ENCODE data around the gene FBXO46. TPM values are rescaled to one million over a fixed set of nuclear protein-coding genes. Genes with fewer than 3 reads are reported as not detected.

The FBXO46 gene
- total and polyA plus RNA-seq, 2 of the 13 experiments (the other 11 are each of a cell fraction or from before 2014, with no cell fraction given), result 6.2 to 6.4 TPM

DNA sequence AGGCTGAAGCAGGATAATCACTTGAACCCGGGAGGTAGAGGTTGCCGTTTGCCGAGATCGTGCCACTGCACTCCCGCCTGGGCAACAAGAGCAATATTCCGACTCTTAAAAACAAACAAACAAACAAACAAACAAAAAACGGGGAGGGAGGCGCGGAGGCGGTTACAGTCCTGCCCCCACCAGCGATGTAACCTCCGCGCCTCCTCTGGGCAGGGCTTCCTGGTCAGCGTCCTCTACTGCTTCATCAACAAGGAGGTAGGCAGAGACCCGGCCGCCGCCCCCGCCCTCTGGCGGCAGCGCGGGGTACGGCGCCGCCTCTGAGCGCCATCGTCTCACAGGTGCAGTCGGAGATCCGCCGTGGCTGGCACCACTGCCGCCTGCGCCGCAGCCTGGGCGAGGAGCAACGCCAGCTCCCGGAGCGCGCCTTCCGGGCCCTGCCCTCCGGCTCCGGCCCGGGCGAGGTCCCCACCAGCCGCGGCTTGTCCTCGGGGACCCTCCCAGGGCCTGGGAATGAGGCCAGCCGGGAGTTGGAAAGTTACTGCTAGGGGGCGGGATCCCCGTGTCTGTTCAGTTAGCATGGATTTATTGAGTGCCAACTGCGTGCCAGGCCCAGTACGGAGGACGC lies 49.2 kb downstream of the FBXO46 start (continued):
- TF ChIP-seq ZNF572 (CRISPR knock-in tag; IDR thresholded peaks at IDR 0.05), result no peak
- TF ChIP-seq, protein P1, sequence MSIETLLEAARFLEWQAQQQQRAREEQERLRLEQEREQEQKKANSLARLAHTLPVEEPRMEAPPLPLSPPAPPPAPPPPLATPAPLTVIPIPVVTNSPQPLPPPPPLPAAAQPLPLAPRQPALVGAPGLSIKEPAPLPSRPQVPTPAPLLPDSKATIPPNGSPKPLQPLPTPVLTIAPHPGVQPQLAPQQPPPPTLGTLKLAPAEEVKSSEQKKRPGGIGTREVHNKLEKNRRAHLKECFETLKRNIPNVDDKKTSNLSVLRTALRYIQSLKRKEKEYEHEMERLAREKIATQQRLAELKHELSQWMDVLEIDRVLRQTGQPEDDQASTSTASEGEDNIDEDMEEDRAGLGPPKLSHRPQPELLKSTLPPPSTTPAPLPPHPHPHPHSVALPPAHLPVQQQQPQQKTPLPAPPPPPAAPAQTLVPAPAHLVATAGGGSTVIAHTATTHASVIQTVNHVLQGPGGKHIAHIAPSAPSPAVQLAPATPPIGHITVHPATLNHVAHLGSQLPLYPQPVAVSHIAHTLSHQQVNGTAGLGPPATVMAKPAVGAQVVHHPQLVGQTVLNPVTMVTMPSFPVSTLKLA (IDR thresholded peaks at IDR 0.05), result no peak
- TF ChIP-seq ZNF749 (CRISPR knock-in tag; IDR thresholded peaks at IDR 0.05; ENCODE audit: borderline replicate concordance), result no peak
- TF ChIP-seq, protein P2, sequence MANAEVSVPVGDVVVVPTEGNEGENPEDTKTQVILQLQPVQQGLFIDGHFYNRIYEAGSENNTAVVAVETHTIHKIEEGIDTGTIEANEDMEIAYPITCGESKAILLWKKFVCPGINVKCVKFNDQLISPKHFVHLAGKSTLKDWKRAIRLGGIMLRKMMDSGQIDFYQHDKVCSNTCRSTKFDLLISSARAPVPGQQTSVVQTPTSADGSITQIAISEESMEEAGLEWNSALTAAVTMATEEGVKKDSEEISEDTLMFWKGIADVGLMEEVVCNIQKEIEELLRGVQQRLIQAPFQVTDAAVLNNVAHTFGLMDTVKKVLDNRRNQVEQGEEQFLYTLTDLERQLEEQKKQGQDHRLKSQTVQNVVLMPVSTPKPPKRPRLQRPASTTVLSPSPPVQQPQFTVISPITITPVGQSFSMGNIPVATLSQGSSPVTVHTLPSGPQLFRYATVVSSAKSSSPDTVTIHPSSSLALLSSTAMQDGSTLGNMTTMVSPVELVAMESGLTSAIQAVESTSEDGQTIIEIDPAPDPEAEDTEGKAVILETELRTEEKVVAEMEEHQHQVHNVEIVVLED (CRISPR knock-in tag; IDR thresholded peaks at IDR 0.05; ENCODE audit: borderline replicate concordance), result no peak
- no peak for TF ChIP-seq CENPX (CRISPR knock-in tag; IDR thresholded peaks at IDR 0.05)
- no peak for TF ChIP-seq RELA (CRISPR knock-in tag; IDR thresholded peaks at IDR 0.05)
- TF ChIP-seq JUN (CRISPR knock-in tag; IDR thresholded peaks at IDR 0.05), result no peak
- TF ChIP-seq, protein P3, sequence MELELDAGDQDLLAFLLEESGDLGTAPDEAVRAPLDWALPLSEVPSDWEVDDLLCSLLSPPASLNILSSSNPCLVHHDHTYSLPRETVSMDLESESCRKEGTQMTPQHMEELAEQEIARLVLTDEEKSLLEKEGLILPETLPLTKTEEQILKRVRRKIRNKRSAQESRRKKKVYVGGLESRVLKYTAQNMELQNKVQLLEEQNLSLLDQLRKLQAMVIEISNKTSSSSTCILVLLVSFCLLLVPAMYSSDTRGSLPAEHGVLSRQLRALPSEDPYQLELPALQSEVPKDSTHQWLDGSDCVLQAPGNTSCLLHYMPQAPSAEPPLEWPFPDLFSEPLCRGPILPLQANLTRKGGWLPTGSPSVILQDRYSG (CRISPR knock-in tag; IDR thresholded peaks at IDR 0.05), result no peak
- no peak for TF ChIP-seq ZNF577 (CRISPR knock-in tag; IDR thresholded peaks at IDR 0.05; ENCODE audit: borderline replicate concordance, low read depth)
- TF ChIP-seq, protein P4, sequence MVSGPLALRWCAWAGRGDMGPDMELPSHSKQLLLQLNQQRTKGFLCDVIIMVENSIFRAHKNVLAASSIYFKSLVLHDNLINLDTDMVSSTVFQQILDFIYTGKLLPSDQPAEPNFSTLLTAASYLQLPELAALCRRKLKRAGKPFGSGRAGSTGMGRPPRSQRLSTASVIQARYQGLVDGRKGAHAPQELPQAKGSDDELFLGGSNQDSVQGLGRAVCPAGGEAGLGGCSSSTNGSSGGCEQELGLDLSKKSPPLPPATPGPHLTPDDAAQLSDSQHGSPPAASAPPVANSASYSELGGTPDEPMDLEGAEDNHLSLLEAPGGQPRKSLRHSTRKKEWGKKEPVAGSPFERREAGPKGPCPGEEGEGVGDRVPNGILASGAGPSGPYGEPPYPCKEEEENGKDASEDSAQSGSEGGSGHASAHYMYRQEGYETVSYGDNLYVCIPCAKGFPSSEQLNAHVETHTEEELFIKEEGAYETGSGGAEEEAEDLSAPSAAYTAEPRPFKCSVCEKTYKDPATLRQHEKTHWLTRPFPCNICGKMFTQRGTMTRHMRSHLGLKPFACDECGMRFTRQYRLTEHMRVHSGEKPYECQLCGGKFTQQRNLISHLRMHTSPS (CRISPR knock-in tag; IDR thresholded peaks at IDR 0.05; ENCODE audit: low read depth), result peak; percentile 85
- TF ChIP-seq NPAS2 (CRISPR knock-in tag; IDR thresholded peaks at IDR 0.05; ENCODE audit: borderline replicate concordance), result no peak
- TF ChIP-seq, protein P5, sequence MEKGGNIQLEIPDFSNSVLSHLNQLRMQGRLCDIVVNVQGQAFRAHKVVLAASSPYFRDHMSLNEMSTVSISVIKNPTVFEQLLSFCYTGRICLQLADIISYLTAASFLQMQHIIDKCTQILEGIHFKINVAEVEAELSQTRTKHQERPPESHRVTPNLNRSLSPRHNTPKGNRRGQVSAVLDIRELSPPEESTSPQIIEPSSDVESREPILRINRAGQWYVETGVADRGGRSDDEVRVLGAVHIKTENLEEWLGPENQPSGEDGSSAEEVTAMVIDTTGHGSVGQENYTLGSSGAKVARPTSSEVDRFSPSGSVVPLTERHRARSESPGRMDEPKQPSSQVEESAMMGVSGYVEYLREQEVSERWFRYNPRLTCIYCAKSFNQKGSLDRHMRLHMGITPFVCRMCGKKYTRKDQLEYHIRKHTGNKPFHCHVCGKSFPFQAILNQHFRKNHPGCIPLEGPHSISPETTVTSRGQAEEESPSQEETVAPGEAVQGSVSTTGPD (CRISPR knock-in tag; IDR thresholded peaks at IDR 0.05), result no peak
- TF ChIP-seq CHCHD3 (CRISPR knock-in tag; IDR thresholded peaks at IDR 0.05), result no peak
- no peak for TF ChIP-seq ZNF264 (CRISPR knock-in tag; IDR thresholded peaks at IDR 0.05)
- TF ChIP-seq KAT8 (CRISPR knock-in tag; IDR thresholded peaks at IDR 0.05), result peak; percentile 68; the same call in 1 of the 2 replicates
- TF ChIP-seq RXRA (CRISPR knock-in tag; IDR thresholded peaks at IDR 0.05), result no peak
- no peak for TF ChIP-seq ATF1 (CRISPR knock-in tag; IDR thresholded peaks at IDR 0.05)
- 0 out of 2 replicates have a peak, but pooled peaks have one; percentile 31 for TF ChIP-seq TSC22D2 (CRISPR knock-in tag; IDR thresholded peaks at IDR 0.05; ENCODE audit: borderline replicate concordance)
- TF ChIP-seq, protein P6, sequence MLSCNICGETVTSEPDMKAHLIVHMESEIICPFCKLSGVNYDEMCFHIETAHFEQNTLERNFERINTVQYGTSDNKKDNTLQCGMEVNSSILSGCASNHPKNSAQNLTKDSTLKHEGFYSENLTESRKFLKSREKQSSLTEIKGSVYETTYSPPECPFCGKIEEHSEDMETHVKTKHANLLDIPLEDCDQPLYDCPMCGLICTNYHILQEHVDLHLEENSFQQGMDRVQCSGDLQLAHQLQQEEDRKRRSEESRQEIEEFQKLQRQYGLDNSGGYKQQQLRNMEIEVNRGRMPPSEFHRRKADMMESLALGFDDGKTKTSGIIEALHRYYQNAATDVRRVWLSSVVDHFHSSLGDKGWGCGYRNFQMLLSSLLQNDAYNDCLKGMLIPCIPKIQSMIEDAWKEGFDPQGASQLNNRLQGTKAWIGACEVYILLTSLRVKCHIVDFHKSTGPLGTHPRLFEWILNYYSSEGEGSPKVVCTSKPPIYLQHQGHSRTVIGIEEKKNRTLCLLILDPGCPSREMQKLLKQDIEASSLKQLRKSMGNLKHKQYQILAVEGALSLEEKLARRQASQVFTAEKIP (CRISPR knock-in tag; IDR thresholded peaks at IDR 0.05; ENCODE audit: borderline replicate concordance), result no peak
